ENCODE results near the gene CBFA2T3.

DNA sequence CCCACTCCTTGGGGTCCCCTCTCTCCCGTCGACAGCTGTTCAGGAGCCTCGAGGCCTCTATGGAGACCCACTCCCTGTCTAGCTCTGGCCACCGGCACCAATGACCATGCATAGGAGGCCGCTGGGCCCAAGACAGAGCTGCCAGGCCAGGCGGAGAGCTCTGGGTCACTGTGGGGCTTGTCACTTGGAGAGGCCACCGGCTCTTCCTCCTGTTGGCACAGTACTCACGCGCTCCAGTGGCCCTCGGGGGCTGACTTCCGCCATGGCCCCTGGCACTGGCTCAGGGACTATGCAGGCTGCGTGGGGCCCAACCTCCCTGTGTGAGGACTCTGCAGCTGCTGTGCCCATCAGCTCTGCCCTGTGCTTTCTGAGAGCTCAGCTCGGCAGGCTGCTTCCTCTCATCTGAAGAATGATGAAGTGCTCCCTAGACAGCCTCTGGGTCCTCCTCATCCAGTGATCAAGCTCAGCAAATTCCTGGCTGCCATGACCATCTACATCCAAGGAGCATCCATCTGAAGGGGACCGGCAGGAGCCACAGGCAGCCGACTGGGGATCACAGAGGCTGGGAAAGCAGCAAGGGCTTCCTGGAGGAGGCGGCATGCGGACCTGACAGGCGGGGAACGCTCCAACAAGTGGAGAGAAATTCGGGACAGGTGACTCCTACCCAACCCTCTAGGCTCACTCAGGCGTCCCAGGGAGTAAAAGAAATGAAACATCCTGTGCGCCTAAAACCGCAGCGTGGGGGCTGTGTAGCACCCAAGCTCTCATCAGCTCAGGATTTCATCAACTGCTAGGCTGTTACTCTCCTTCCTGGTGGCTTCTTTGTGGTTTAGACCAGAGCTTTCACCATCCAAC lies 137.0 kb downstream of the CBFA2T3 start:
- TF ChIP-seq, protein P1, sequence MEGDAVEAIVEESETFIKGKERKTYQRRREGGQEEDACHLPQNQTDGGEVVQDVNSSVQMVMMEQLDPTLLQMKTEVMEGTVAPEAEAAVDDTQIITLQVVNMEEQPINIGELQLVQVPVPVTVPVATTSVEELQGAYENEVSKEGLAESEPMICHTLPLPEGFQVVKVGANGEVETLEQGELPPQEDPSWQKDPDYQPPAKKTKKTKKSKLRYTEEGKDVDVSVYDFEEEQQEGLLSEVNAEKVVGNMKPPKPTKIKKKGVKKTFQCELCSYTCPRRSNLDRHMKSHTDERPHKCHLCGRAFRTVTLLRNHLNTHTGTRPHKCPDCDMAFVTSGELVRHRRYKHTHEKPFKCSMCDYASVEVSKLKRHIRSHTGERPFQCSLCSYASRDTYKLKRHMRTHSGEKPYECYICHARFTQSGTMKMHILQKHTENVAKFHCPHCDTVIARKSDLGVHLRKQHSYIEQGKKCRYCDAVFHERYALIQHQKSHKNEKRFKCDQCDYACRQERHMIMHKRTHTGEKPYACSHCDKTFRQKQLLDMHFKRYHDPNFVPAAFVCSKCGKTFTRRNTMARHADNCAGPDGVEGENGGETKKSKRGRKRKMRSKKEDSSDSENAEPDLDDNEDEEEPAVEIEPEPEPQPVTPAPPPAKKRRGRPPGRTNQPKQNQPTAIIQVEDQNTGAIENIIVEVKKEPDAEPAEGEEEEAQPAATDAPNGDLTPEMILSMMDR (conservative IDR thresholded peaks at IDR 0.05) = no peak
- no peak for TF ChIP-seq ZFX (IDR thresholded peaks at IDR 0.05)
